IgD-negative memory B cell (primary cell): ENCODE measurements around the gene DUOXA1. TPM values are rescaled to one million over a fixed set of nuclear protein-coding genes. Genes with fewer than 3 reads are reported as not detected.
"Not testable (repeated sequence)": the region's sequence is repeated elsewhere in the genome, so short reads cannot be mapped to it uniquely, and the experiment has no call there.

Experiments used
- H3K27ac Mint-ChIP-seq, 3 donors: one replicate each; pipeline ENCODE4 v1.8.0; 2020 to 2022; ENCODE audit warnings: mild to moderate bottlenecking in 3 of 3, mixed read lengths in 3 of 3, moderate library complexity in 1 of 3
- H3K27me3 Mint-ChIP-seq: one replicate; pipeline ENCODE4 v1.8.0; 2021; ENCODE audit warnings: mixed read lengths
- H3K36me3 Mint-ChIP-seq: one replicate; pipeline ENCODE4 v1.8.0; 2020; ENCODE audit warnings: mild to moderate bottlenecking, mixed read lengths
- H3K4me1 Mint-ChIP-seq, 3 donors: one replicate each; pipeline ENCODE4 v1.8.0; 2020 to 2022; ENCODE audit warnings: mixed read lengths in 3 of 3, mild to moderate bottlenecking in 1 of 3
- H3K4me3 Mint-ChIP-seq, 4 donors: one replicate each; pipeline ENCODE4 v1.8.0; 2020 to 2022; ENCODE audit warnings: mild to moderate bottlenecking in 4 of 4, mixed read lengths in 4 of 4, moderate library complexity in 3 of 4
- H3K9me3 Mint-ChIP-seq, 3 donors: one replicate each; pipeline ENCODE4 v1.8.0; 2020 to 2021; ENCODE audit warnings: mixed read lengths in 3 of 3, mild to moderate bottlenecking in 1 of 3
- polyA plus RNA-seq: library from polyadenylated mRNA; unstranded; fragments of 300-500 nt; fragmentation: Illumina TruSeq; gene quantifications from one replicate; pipeline ENCODE4 v1.2.3, GENCODE V29; 2021

Gene DUOXA1
- polyA plus RNA-seq, 1 donor from 2014 or later, result not detected

DNA sequence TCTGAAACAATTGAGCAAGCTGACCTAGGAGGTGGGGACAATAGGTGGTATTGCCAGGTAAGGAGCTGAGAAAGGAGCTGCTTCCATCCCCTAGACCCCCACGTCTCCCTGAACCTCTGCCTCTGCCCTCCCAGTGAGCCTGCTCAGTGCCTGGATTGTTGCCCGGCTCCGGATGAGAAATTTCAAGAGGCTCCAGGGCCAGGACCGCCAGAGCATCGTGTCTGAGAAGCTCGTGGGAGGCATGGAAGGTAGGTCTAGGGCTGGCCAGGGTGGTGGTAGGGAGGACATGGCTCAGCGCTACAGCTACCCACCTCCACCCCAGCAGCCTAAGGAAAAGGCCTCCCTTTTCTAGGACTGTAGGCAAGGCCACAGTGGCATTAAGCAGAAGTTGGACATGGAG, 13.4 kb upstream of the DUOXA1 start:
- no peaks in the 10 kb centered on the region for H3K4me1 Mint-ChIP-seq
- H3K36me3 Mint-ChIP-seq, result no peaks in the 10 kb centered on the region
- peaks cover 9% of the 10 kb centered on the region for H3K27me3 Mint-ChIP-seq
- no peak overlapping the region for H3K4me3 Mint-ChIP-seq
- H3K9me3 Mint-ChIP-seq, result no peaks in the 10 kb centered on the region
- no peak overlapping the region for H3K27ac Mint-ChIP-seq

DNA sequence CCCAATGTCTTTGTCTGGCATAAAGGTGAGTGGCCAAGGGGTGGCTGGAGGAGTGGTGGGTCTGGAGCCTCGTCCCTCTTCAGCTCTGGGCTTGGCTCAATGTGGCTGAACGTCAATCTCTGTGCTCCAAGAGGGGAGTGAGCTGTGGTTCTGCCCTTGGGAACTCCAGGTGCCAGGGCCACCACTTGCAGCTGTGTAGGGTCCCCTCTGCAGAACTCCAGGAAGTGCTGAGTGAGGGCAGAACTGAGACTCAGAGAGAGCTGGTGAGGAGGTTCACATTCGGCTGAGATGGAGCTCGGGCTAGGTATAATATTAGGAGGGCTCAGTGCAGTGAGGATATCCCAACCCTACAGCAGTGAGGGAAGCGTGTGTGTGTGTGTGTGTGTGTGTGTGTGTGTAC, 11.7 kb upstream of the DUOXA1 start:
- no peak overlapping the region for H3K27ac Mint-ChIP-seq
- H3K36me3 Mint-ChIP-seq, result peaks cover 2% of the 10 kb centered on the region
- H3K9me3 Mint-ChIP-seq, result no peaks in the 10 kb centered on the region
- H3K4me3 Mint-ChIP-seq, result no peak overlapping the region
- H3K27me3 Mint-ChIP-seq, result peaks cover 14% of the 10 kb centered on the region
- peaks cover 0 to 1% (median under 1%) of the 10 kb centered on the region in 3 donors for H3K4me1 Mint-ChIP-seq

DNA sequence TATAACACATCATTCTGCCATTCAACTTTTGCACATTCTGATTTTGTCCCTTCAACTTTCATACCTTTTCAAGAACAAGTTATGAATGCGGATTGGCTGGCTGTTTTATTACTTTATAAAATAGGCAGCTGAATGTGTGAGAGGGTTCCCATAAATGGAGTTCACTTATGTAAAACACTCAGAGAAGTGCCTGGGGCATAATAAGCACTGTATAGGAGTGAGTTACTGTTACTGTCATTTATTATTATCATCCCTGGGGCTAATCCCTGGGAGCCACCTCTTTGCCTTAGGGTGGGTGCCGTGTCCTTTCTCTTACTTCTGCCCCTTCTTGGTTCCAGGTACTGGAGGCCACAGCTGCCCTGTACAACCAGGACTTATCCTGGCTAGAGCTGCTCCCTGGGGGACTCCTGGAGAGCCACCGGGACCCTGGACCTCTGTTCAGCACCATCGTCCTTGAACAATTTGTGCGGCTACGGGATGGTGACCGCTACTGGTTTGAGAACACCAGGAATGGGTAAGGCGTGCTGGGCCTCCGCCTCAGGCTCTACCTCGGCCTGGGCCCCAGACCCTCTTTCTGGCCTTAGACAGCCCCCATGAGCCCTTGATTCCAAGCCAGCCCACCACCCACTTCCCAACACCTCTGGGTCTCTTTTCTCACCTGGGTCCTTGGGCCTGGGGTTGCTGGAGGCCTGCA, 11.0 kb upstream of the DUOXA1 start:
- no peak overlapping the region for H3K4me3 Mint-ChIP-seq
- H3K27ac Mint-ChIP-seq, result no peak overlapping the region
- H3K27me3 Mint-ChIP-seq, result peaks cover 17% of the 10 kb centered on the region
- no peaks in the 10 kb centered on the region for H3K9me3 Mint-ChIP-seq
- peaks cover 2% of the 10 kb centered on the region for H3K36me3 Mint-ChIP-seq
- peaks cover 0 to 2% (median 2%) of the 10 kb centered on the region in 3 donors for H3K4me1 Mint-ChIP-seq

DNA sequence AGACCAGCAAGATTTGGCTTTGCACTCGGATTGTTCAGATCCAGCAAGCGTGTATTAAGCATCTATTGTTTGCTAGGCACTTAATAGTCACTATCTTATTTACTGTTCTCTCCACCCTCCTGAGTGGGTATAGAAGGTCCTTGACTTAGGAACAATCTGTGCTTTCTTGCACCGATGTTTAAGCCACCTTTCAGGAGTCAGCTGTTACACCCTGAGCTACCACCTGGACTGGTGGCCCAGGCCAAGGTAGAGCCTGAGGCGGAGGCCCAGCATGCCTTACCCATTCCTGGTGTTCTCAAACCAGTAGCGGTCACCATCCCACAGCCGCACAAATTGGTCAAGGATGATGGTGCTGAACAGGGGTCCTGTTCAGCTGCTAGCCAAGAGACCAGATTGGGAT, 10.1 kb upstream of the DUOXA1 start:
- Mint-ChIP-seq H3K4me3 (peak overlapping the region in 1 of 4 donors; percentile 52), H3K27me3 (peaks cover 20% of the 10 kb centered on the region), H3K9me3 (no peaks in the 10 kb centered on the region), H3K36me3 (peaks cover 2% of the 10 kb centered on the region), H3K4me1 (peaks cover 2 to 4% (median 2%) of the 10 kb centered on the region in 3 donors), H3K27ac (no peak overlapping the region)

DNA sequence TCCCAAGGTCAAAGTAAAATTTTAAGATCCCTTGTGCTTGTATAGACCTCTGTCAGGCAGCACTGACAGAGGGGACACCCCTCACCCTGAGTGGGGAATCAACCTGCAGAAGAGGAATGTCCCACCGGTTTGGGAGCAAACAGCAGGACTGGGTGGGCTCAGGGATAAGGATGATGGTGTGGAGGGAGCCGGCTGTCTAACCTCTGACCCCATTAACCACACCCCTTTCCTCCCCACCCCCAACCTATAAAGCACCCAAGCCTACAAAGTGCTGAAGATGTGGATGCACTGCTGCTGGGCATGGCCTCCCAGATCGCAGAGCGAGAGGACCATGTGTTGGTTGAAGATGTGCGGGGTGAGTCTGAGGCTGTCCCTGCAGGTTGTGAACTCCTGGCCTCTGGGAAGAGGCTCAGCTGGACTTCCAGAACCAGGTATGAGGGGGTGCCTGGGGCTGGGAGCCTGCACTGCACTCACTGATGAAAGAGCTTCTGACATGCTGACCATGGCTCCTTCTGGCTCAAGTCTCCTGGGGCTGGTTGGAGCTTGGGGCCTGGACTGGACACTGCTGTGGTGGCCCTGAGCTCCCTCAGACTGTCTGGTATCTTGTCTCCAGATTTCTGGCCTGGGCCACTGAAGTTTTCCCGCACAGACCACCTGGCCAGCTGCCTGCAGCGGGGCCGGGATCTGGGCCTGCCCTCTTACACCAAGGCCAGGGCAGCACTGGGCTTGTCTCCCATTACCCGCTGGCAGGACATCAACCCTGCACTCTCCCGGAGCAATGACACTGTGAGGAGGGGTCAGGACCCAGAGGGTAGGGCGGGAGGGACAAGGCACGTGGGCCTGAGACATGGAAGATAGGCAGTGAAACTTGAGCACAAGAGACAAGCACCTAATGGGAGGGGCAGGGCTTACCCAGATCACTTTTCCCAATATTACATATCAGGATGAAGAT, 9.4 kb upstream of the DUOXA1 start:
- Mint-ChIP-seq H3K9me3 (no peaks in the 10 kb centered on the region), H3K36me3 (peaks cover 2% of the 10 kb centered on the region), H3K4me1 (peaks cover 2 to 6% (median 3%) of the 10 kb centered on the region in 3 donors), H3K27ac (peak overlapping the region in 1 of 3 donors; percentile 2), H3K27me3 (peaks cover 22% of the 10 kb centered on the region), H3K4me3 (peak overlapping the region in 1 of 4 donors; percentile 52)

DNA sequence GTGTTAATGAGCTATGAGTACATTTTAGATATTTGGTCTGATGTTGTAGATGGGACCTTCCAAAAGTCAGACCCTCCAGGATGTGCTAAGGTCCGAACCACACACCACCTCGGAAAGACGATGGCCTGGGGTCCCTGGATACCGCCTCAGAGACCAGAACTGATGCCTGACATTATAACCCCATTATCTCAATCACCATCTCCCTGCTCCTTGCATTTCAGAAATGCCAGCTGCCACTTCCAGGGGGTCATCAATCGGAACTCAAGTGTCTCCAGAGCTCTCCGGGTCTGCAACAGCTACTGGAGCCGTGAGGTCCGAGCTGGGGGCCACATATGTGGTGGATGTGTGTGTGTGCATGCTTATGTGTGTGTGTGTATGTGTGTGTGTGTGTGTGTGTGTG, 8.0 kb upstream of the DUOXA1 start:
- peaks cover 28% of the 10 kb centered on the region for H3K27me3 Mint-ChIP-seq
- H3K9me3 Mint-ChIP-seq, result no peaks in the 10 kb centered on the region
- no peak overlapping the region for H3K27ac Mint-ChIP-seq
- peaks cover 2 to 6% (median 3%) of the 10 kb centered on the region in 3 donors for H3K4me1 Mint-ChIP-seq
- no peak overlapping the region for H3K4me3 Mint-ChIP-seq
- H3K36me3 Mint-ChIP-seq, result peaks cover 2% of the 10 kb centered on the region

DNA sequence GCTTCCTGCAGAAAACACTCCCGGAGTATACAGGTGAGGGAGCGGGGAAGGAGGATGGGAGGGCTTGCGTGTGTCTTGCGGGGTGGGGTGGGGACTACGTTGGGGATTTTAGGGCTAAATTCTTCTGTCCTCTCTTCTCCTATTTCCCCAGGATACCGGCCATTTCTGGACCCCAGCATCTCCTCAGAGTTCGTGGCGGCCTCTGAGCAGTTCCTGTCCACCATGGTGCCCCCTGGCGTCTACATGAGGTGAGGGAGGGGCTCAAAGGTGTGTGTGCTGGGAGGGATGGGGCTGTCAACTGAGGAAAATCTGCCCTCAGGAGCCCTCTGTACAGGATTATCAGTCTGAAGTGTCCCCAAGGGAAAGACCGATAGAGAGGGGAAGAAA, 6.7 kb upstream of the DUOXA1 start:
- Mint-ChIP-seq H3K27ac (no peak overlapping the region), H3K4me1 (peaks cover 2 to 6% (median 3%) of the 10 kb centered on the region in 3 donors), H3K4me3 (peak overlapping the region in 2 of 4 donors; percentile 74 to 79), H3K36me3 (peaks cover 2% of the 10 kb centered on the region), H3K27me3 (peaks cover 31% of the 10 kb centered on the region), H3K9me3 (no peaks in the 10 kb centered on the region)

DNA sequence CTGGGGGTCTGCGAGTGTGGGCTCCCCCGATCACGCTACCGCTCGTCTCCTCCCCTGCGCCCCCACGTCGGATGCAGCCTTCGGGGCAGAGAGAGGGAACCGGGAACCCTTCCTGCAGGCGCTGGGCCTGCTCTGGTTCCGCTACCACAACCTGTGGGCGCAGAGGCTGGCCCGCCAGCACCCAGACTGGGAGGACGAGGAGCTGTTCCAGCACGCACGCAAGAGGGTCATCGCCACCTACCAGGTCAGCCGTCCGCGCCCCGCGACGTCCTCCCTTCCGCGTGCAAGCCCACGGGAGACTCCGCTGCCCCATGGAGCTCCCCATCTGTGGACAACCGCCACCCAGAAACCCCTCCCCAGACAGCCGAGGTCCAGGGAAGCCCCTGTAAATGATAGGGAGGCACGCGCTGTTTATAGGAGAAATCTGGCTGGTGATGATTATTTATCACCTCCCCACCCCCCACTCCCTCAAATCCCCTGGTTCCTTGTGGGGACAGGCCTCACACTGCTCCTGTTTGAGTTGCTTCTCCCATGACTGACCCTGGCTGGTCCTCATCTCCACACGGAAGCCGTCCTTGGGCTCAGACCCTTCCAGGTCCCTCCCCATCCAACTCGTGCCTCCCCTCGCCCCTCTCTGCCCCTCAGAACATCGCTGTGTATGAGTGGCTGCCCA, 6.2 kb upstream of the DUOXA1 start:
- H3K27me3 Mint-ChIP-seq, result peaks cover 31% of the 10 kb centered on the region
- not testable (repeated sequence) for H3K27ac Mint-ChIP-seq, H3K4me1 Mint-ChIP-seq, H3K9me3 Mint-ChIP-seq, H3K36me3 Mint-ChIP-seq
- peak overlapping the region in 1 of 4 donors; percentile 79 for H3K4me3 Mint-ChIP-seq

DNA sequence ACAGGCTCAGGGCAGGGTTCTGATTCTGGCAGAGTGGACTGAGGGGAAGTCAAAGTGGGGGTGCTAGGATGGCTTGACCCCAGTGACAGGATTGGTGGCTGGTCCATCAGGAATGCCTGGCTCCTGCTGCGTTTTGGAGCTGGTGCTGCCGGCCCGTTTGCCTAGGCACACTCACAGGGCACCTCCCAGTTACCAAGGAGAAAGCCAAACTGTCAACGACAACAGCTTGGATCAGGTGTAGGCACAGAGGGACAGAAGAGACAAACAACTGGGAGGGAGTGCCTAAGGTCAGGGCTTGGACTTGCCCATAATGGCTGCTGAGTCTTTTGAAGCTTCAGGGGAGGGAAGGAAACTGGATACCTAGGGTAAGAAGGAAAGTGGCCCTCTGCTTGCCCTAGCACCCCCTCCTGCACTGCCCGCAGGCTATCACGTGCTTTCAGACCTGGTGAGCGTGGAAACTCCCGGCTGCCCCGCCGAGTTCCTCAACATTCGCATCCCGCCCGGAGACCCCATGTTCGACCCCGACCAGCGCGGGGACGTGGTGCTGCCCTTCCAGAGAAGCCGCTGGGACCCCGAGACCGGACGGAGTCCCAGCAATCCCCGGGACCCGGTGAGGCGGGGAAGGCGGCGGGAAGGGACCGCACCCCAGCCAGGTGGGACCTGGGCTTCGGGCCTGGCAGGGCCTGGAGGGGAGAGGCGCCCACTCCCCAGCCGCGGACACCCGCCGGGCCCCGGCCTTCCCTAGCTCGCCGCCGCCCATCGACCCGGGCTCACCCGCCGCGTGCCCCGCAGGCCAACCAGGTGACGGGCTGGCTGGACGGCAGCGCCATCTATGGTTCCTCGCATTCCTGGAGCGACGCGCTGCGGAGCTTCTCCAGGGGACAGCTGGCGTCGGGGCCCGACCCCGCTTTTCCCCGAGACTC, 5.3 kb upstream of the DUOXA1 start:
- peaks cover 39% of the 10 kb centered on the region for H3K27me3 Mint-ChIP-seq
- H3K27ac Mint-ChIP-seq, result no peak overlapping the region
- H3K9me3 Mint-ChIP-seq, result no peaks in the 10 kb centered on the region
- H3K4me3 Mint-ChIP-seq, result peak overlapping the region in 3 of 4 donors; percentile 47 to 67 (median 47)
- peaks cover 2 to 8% (median 8%) of the 10 kb centered on the region in 3 donors for H3K4me1 Mint-ChIP-seq
- peaks cover 2% of the 10 kb centered on the region for H3K36me3 Mint-ChIP-seq

DNA sequence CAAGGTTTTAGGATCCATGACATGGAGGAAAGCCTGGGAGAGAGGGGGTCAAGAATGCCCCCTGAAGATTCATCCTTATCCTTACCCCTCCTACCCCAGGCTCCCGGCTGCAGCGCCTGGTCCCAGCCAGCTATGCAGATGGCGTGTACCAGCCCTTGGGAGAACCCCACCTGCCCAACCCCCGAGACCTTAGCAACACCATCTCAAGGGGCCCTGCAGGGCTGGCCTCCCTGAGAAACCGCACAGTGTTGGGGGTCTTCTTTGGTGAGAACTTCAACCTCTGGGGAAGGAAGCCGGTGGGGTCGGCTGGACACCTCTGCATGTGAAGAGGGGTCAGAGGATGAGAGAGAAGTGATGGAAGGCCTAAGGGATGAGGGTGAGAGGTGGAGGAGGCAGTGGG, 4.4 kb upstream of the DUOXA1 start:
- Mint-ChIP-seq H3K36me3 (peaks cover 2% of the 10 kb centered on the region), H3K9me3 (no peaks in the 10 kb centered on the region), H3K4me1 (peaks cover 2 to 8% (median 8%) of the 10 kb centered on the region in 3 donors), H3K4me3 (no peak overlapping the region), H3K27me3 (peaks cover 43% of the 10 kb centered on the region), H3K27ac (no peak overlapping the region)

DNA sequence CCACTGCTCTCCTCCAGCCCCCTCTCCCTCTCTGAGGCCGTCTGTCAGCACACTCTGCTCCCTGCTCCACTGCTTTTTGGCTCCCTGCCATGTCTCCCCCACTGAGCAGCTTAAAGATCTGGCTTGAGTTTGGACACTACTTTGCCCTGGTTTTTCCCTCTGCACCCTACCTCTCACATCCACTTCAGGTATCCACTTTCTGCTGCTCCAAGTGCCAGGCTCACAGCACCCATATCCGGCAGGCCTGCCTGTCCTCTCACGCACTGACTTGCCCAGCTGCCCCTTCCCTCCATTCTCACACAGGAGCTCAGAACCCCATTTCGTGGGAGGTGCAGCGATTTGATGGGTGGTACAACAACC, 3.9 kb upstream of the DUOXA1 start:
- H3K36me3 Mint-ChIP-seq, result peaks cover 2% of the 10 kb centered on the region
- H3K27ac Mint-ChIP-seq, result no peak overlapping the region
- H3K4me1 Mint-ChIP-seq, result peaks cover 2 to 8% (median 8%) of the 10 kb centered on the region in 3 donors
- H3K9me3 Mint-ChIP-seq, result no peaks in the 10 kb centered on the region
- H3K27me3 Mint-ChIP-seq, result peaks cover 48% of the 10 kb centered on the region
- no peak overlapping the region for H3K4me3 Mint-ChIP-seq

DNA sequence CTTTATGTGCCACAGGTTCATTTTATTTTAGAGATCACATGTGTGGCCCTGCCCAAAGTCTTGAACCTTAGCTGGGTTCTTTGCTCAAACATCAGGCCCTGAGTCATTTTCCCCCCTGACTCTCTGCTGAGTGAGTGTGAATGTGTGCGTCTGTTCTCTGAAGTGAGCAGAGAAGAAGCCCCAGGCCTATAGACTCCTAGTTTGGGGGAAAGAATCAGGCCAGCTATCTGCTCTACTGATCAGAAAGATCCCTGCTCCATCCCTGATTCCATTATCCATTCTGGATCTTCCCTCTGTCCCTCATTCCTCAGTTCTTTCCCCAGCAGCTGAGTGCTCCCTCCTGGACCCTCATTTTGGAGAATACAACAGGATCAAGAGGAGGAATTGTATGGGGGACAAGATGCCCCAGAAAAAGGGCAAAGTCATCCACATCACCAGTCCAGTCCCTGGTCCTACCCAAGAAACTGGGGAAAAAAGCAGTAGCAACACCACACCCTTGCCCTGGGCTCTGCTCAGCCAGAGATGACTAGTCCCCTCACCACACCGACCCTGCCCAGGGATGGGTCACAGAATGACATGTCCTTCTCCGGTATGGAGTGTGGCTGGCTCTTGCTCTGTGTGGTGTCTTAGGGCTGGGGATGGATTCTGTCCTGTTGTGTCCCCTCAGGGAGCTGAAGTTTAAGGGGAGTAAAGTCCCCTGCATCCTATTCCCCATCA, 3.3 kb upstream of the DUOXA1 start:
- Mint-ChIP-seq H3K27ac (no peak overlapping the region), H3K9me3 (no peaks in the 10 kb centered on the region), H3K4me3 (no peak overlapping the region), H3K4me1 (peaks cover 4 to 9% (median 8%) of the 10 kb centered on the region in 3 donors), H3K36me3 (peaks cover 3% of the 10 kb centered on the region), H3K27me3 (peaks cover 48% of the 10 kb centered on the region)

DNA sequence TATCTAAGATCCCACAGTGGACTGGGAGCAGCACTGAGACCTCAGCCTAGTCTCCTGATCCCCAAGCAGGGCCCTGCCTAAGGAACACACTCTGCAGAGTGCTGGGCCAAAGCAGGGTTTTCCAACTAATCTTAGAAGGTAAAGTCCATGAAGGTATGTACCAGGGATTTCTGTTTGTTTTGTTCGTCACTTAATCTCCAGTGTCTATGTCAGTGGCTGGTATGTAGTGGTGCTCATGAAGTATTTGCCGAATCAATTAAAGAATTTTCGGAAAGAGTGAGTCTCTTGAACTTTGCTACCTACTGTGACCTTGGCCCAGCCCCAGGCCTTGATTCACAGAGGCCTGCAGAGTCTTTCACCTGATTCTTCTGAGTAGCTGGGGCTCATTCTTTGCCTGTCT, 1.8 kb upstream of the DUOXA1 start:
- Mint-ChIP-seq H3K27me3 (peaks cover 50% of the 10 kb centered on the region), H3K4me1 (peaks cover 4 to 9% (median 8%) of the 10 kb centered on the region in 3 donors), H3K9me3 (no peaks in the 10 kb centered on the region), H3K27ac (no peak overlapping the region), H3K4me3 (no peak overlapping the region), H3K36me3 (peaks cover 1% of the 10 kb centered on the region)
